Measurements from ENCODE around the gene MALAT1.

Gene MALAT1

GRCh38 chr11:65540290-65541092, 41.6 kb downstream of the MALAT1 start:
- peak; percentile 58 for DNase-seq

DNA sequence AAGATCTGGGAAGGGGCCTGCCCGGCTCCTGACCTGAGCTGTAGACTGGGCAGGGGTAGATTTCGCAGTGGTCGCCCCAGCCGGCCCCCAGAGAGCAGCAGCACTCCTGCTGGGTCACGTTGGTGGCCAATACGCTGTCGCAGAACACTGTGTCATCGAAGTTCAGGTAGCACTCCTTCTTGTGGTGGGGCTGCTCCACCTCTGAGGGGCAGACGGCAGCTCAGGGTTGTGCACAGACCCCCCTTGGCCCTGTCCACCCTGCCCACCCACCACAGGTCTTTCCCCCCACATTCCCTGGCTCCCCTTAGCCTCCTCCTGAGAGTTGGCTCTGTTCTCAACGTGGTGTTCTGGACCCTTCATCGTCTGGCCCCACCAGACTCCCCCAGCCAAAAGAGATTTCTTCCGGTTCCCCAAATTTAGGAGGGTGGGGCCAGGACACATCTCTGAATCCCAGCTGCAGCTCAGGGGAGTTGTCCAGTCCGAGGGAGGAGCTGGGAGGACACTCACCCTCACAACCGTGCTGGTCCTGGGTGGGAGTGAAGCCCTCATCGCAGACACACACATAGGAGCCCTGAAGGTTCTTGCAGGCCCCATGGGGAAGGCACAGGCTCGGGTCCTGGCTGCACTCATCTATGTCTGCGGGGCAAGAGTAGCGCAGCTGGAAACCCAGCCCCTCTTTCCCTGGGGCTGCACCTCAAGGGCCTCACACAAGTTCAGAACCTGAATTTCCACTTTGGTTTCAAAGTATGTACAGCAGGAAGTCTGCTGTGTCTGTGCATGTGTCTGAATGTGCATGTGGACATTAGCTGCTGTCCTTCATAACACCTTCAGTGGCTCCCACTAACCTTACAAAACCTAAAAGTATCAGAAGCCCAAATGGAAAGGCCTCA, 42.5 kb downstream of the MALAT1 start:
- DNase-seq: no peak

GRCh38 chr11:65542738-65543390, 44.0 kb downstream of the MALAT1 start:
- no peak for DNase-seq

GRCh38 chr11:65545853-65546216, 47.0 kb downstream of the MALAT1 start:
- no peak for DNase-seq

GRCh38 chr11:65546217-65546958, 47.5 kb downstream of the MALAT1 start:
- DNase-seq: no peak

DNA sequence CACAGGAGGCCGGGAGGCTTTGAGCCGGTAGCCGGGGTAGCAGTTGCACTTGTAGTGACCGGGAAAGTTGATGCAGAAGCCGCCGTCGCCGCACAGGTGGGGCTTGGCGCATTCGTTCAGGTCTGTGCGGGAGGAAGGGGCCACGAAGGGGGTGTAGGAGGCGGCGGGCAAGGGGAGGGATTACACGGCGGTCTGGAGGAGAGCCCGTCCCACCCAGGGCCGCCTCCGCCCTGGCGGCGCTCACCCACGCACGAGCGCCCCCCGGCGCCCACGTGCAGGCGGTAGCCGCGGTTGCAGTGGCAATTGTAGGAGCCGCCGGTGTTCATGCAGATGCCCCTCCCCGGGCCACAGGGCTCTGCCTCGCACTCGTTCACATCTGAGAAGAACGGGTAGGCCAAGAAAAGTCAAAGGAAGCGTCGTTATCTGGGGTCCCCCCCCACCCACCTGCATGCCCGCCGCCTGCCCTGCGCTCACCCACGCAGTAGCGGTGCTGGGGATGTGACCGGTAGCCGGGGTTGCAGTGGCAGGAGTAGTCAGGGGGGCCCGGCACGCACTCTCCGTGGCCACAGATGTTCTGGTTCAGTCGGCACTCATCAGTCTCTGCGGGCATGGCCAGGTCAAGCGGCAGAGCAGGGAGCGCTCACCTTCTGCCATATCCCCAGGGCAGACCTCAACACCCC, 48.7 kb downstream of the MALAT1 start:
- DNase-seq: no peak

GRCh38 chr11:65548395-65548794, 49.5 kb downstream of the MALAT1 start:
- DNase-seq: no peak

DNA sequence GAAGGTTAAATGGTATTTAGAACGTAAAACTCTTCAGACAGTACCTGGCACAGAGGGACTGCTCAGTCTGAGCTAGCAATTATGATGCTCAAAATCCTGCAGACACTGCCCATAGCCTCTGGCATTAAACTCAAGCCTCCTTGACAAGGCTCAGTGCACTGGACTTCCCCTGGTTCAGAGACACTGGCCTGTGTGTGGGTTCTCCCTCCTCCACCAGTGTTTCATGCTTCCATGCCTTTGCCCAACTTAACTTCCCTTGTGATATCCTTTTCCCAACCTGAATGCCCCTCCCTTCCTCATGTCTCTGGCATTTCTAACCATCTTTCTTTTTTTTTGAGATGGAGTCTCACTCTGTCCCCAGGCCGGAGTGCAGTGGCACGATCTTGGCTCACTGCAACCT, 50.3 kb downstream of the MALAT1 start:
- DNase-seq: no peak

DNA sequence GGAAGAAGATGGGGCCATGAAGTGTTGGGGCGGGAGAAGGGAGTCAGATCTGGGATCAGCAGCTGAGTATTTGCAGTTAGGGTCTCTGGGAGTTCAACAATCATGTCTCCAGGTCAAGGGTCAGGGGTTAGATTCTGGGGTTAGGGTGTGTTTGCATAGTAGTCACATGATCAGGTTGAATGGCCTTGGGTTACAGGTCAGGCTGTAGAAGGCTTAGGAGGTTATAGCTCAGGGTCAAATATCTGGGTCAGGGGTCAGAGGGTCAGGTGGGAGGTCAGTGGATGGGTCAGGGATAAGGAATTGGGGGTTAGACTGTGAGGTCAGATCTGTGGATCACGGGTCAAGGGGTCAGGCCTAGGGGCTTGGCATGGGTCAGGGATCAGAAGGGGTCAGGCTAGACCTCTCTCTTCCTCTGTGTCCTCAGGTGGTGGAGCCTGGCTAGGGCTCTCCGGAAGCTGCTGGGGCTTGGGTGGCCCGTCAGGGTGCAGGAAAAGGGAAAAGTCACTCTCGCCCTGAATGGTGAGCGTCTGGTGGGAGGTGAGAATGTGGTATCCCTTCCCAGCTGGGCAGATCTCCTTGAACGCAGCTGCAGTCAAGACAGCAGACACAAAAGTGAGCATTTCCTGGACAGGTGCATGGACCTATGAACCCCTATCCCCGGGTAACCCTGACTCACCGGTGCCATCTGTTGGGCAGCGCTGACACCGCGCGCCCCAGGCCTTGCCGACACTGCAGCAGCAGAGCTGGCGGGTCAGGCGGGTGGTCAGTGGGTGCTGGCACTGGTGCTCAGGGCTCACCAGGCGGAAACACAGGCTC, 52.9 kb downstream of the MALAT1 start:
- DNase-seq: no peak

- DNase-seq: no peak
Measured at GRCh38 chr11:65552388-65552951, 53.6 kb downstream of the MALAT1 start.

- DNase-seq: no peak
Measured at GRCh38 chr11:65553301-65554001, 54.6 kb downstream of the MALAT1 start.

DNA sequence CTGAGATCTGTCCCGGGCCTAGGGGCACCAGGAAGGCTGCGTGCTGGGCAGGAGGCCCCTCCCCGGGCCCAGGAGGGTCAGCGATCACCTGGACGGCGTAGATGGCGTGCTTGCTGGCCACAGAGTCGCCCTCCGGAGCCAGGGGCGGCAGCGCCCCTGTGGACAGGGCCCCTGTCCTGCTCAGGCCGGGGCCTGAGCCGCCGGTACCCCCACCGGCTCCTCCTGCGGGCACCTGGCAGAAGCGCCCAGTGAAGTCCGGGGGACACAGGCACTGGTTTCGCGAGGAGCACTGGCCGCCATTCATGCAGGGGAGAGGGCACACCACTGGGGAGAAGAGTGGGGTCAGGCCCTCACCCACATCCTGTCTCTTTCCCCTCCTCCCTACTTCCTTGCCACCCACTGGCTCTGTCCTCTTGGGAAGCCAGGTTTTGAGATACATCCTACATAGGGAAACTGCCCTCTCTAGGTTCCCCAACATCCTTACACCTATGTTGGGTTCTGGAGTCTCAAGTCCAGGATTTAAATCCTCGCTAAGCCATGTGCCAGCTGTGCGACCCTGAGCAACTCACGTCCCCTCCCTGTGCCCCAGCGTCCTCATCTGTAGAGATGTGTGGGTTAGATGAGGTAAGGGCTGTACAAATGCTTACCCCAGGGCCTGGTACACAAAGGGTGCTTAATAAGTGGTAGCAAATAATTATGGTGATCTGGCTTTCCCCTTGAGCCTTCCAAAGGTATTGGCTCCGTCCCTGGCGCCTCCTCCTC, 55.4 kb downstream of the MALAT1 start:
- DNase-seq: no peak

GRCh38 chr11:65554842-65555430, 56.1 kb downstream of the MALAT1 start:
- DNase-seq: no peak

GRCh38 chr11:65555693-65556231, 56.9 kb downstream of the MALAT1 start:
- no peak for DNase-seq
